Astrocyte of the spinal cord (primary cell): ENCODE data around the gene SCGB3A2.

Experiments
- DNase-seq: peaks from one replicate; pipeline ENCODE4 v3.0.0; 2011; ENCODE audit warnings: low read depth, low spot score
- H3K4me3 ChIP-seq: 2 replicates; pipeline ENCODE4 v1.5.1; 2011; ENCODE audit warnings: low read depth, mild to moderate bottlenecking, low read length, moderate library complexity
- CTCF ChIP-seq: IDR thresholded peaks from 2 replicates; pipeline ENCODE4 v1.5.1; 2012; ENCODE audit warnings: low read depth, mild to moderate bottlenecking, low read length, inconsistent platforms
- in situ Hi-C: cut with HindIII; loops from 2 replicates; pipeline ENCODE4 v1.10.0; 2017; ENCODE audit warnings: low sequenced_read_pairs

SCGB3A2 gene

GRCh38 chr5:147878066-147878759 is at the start of gene SCGB3A2:
Gene SCGB3A2 (plus strand): TSS chr5:147878711. CDS start chr5:147878804, 93 bp downstream.
- in situ Hi-C loops = no loop called here
- no peak within 1 kb of the TSS for H3K4me3 ChIP-seq
- no peak for TF ChIP-seq CTCF
- DNase-seq = no peak

GRCh38 chr5:147830035-147830434 is 48.5 kb upstream of the SCGB3A2 start:
- H3K4me3 ChIP-seq = no peak overlapping the region
- no peak for DNase-seq
- TF ChIP-seq CTCF = no peak
- in situ Hi-C loops = no loop called here

GRCh38 chr5:147831465-147831864 is 47.0 kb upstream of the SCGB3A2 start, which contains the start of gene SPINK1:
Gene SPINK1 (minus strand): TSS chr5:147831671. CDS start chr5:147831577, 94 bp downstream.
- TF ChIP-seq CTCF = no peak
- no peak within 1 kb of the TSS for H3K4me3 ChIP-seq
- in situ Hi-C loops = no loop called here
- no peak for DNase-seq

GRCh38 chr5:147832541-147832940 is 46.0 kb upstream of the SCGB3A2 start:
- H3K4me3 ChIP-seq = no peak overlapping the region
- DNase-seq = no peak
- in situ Hi-C loops = no loop called here
- TF ChIP-seq CTCF = no peak

GRCh38 chr5:147835386-147835798 is 43.1 kb upstream of the SCGB3A2 start:
- no peak for TF ChIP-seq CTCF
- in situ Hi-C loops = no loop called here
- H3K4me3 ChIP-seq = no peak overlapping the region
- no peak for DNase-seq

- in situ Hi-C loops = no loop called here
- no peak for TF ChIP-seq CTCF
- no peak overlapping the region for H3K4me3 ChIP-seq
- DNase-seq = no peak
Measured at GRCh38 chr5:147836439-147836838, 42.1 kb upstream of the SCGB3A2 start.
